ENCODE measurements around the gene SPATA12.

SPATA12 gene

GRCh38 chr3:57060089-57060821, at the start of gene SPATA12:
Gene SPATA12, plus strand, starts transcription at chr3:57060664. Its CDS starts 13,031 bp downstream, at chr3:57073695.
- DNase-seq (ENCODE audit: low read depth): peak; percentile 96
- H3K4me3 ChIP-seq (ENCODE audit: low read length): peak within 1 kb of the TSS; percentile 19
- no peak for TF ChIP-seq CTCF (conservative IDR thresholded peaks at IDR 0.05; ENCODE audit: low read depth, low read length)

GRCh38 chr3:57011022-57011421, 49.4 kb upstream of the SPATA12 start:
- DNase-seq (ENCODE audit: low read depth): peak; percentile 85
- TF ChIP-seq CTCF (conservative IDR thresholded peaks at IDR 0.05; ENCODE audit: low read depth, low read length): peak; percentile 13
- no peak overlapping the region for H3K4me3 ChIP-seq (ENCODE audit: low read length)

GRCh38 chr3:57012847-57013246, 47.6 kb upstream of the SPATA12 start:
- TF ChIP-seq CTCF (conservative IDR thresholded peaks at IDR 0.05; ENCODE audit: low read depth, low read length): no peak
- no peak for DNase-seq (ENCODE audit: low read depth)
- no peak overlapping the region for H3K4me3 ChIP-seq (ENCODE audit: low read length)

- TF ChIP-seq CTCF (conservative IDR thresholded peaks at IDR 0.05; ENCODE audit: low read depth, low read length): no peak
Measured at GRCh38 chr3:57015350-57015729, 45.1 kb upstream of the SPATA12 start.

GRCh38 chr3:57015912-57016311, 44.6 kb upstream of the SPATA12 start:
- no peak for TF ChIP-seq CTCF (conservative IDR thresholded peaks at IDR 0.05; ENCODE audit: low read depth, low read length)
- no peak for DNase-seq (ENCODE audit: low read depth)
- H3K4me3 ChIP-seq (ENCODE audit: low read length): no peak overlapping the region

More at GRCh38 chr3:57015350-57015729, 45.1 kb upstream of the SPATA12 start:
- H3K4me3 ChIP-seq (ENCODE audit: low read length): no peak overlapping the region
- DNase-seq (ENCODE audit: low read depth): no peak

- TF ChIP-seq CTCF (conservative IDR thresholded peaks at IDR 0.05; ENCODE audit: low read depth, low read length): no peak
- DNase-seq (ENCODE audit: low read depth): no peak
- no peak overlapping the region for H3K4me3 ChIP-seq (ENCODE audit: low read length)
Measured at GRCh38 chr3:57017459-57017845, 43.0 kb upstream of the SPATA12 start.

GRCh38 chr3:57018246-57018645, 42.2 kb upstream of the SPATA12 start:
- TF ChIP-seq CTCF (conservative IDR thresholded peaks at IDR 0.05; ENCODE audit: low read depth, low read length): no peak
- no peak overlapping the region for H3K4me3 ChIP-seq (ENCODE audit: low read length)
- DNase-seq (ENCODE audit: low read depth): no peak

Data from retinal pigment epithelial cell (primary cell).